ENCODE measurements around the gene BTRC.

Gene BTRC

GRCh38 chr10:101487399-101487798 is 133.4 kb downstream of the BTRC start:
- DNase-seq (ENCODE audit: low read depth): no peak
- TF ChIP-seq MAX (IDR thresholded peaks at IDR 0.05; ENCODE audit: low read depth, low read length): no peak
- TF ChIP-seq POLR2A (IDR thresholded peaks at IDR 0.05; ENCODE audit: extremely low read depth, insufficient read length): no peak
- no peak for TF ChIP-seq CTCF (IDR thresholded peaks at IDR 0.05; ENCODE audit: low read depth, low read length)
- TF ChIP-seq MYC (IDR thresholded peaks at IDR 0.05; ENCODE audit: low read depth, low read length): no peak

GRCh38 chr10:101489355-101489754 is 135.4 kb downstream of the BTRC start:
- TF ChIP-seq POLR2A (IDR thresholded peaks at IDR 0.05; ENCODE audit: extremely low read depth, insufficient read length) (no peak), CTCF (IDR thresholded peaks at IDR 0.05; ENCODE audit: low read depth, low read length) (no peak), MAX (IDR thresholded peaks at IDR 0.05; ENCODE audit: low read depth, low read length) (no peak), MYC (IDR thresholded peaks at IDR 0.05; ENCODE audit: low read depth, low read length) (no peak)
- peak; percentile 42 for DNase-seq (ENCODE audit: low read depth)

More at GRCh38 chr10:101487399-101487798, 133.4 kb downstream of the BTRC start:
- no peak overlapping the region for H3K4me3 ChIP-seq (ENCODE audit: low read depth, low read length)

GRCh38 chr10:101490026-101490425 is 136.1 kb downstream of the BTRC start:
- no peak for DNase-seq (ENCODE audit: low read depth)
- no peak for TF ChIP-seq MYC (IDR thresholded peaks at IDR 0.05; ENCODE audit: low read depth, low read length)
- TF ChIP-seq POLR2A (IDR thresholded peaks at IDR 0.05; ENCODE audit: extremely low read depth, insufficient read length): no peak
- TF ChIP-seq CTCF (IDR thresholded peaks at IDR 0.05; ENCODE audit: low read depth, low read length): no peak
- no peak for TF ChIP-seq MAX (IDR thresholded peaks at IDR 0.05; ENCODE audit: low read depth, low read length)
- no peak overlapping the region for H3K4me3 ChIP-seq (ENCODE audit: low read depth, low read length)

More at GRCh38 chr10:101489355-101489754, 135.4 kb downstream of the BTRC start:
- no peak overlapping the region for H3K4me3 ChIP-seq (ENCODE audit: low read depth, low read length)

- no peak for DNase-seq (ENCODE audit: low read depth)
- TF ChIP-seq MYC (IDR thresholded peaks at IDR 0.05; ENCODE audit: low read depth, low read length) (no peak), POLR2A (IDR thresholded peaks at IDR 0.05; ENCODE audit: extremely low read depth, insufficient read length) (no peak)
- H3K4me3 ChIP-seq (ENCODE audit: low read depth, low read length): no peak overlapping the region
These were observed 138.2 kb downstream of the BTRC start for GRCh38 chr10:101492205-101492604.

GRCh38 chr10:101492814-101493213 is 138.8 kb downstream of the BTRC start:
- TF ChIP-seq MYC (IDR thresholded peaks at IDR 0.05; ENCODE audit: low read depth, low read length) (no peak), MAX (IDR thresholded peaks at IDR 0.05; ENCODE audit: low read depth, low read length) (no peak), POLR2A (IDR thresholded peaks at IDR 0.05; ENCODE audit: extremely low read depth, insufficient read length) (no peak), CTCF (IDR thresholded peaks at IDR 0.05; ENCODE audit: low read depth, low read length) (no peak)
- H3K4me3 ChIP-seq (ENCODE audit: low read depth, low read length): no peak overlapping the region
- DNase-seq (ENCODE audit: low read depth): no peak

GRCh38 chr10:101493249-101493648 is 139.3 kb downstream of the BTRC start:
- DNase-seq (ENCODE audit: low read depth): no peak
- TF ChIP-seq MYC (IDR thresholded peaks at IDR 0.05; ENCODE audit: low read depth, low read length) (no peak), CTCF (IDR thresholded peaks at IDR 0.05; ENCODE audit: low read depth, low read length) (no peak), POLR2A (IDR thresholded peaks at IDR 0.05; ENCODE audit: extremely low read depth, insufficient read length) (no peak), MAX (IDR thresholded peaks at IDR 0.05; ENCODE audit: low read depth, low read length) (no peak)
- no peak overlapping the region for H3K4me3 ChIP-seq (ENCODE audit: low read depth, low read length)

Measured in NB4 (cell line).